Astrocyte of the cerebellum (primary cell): ENCODE data around the gene KLHL17.

Experiments
- DNase-seq: peaks from one replicate; pipeline ENCODE4 v3.0.0-alpha.2; 2011; ENCODE audit warnings: low read depth
- H3K4me3 ChIP-seq: 2 replicates; pipeline ENCODE4 v1.5.1; 2011; ENCODE audit warnings: mild to moderate bottlenecking, low read depth, low read length, moderate library complexity
- CTCF ChIP-seq: IDR thresholded peaks from 2 replicates; pipeline ENCODE4 v1.5.1; 2012; ENCODE audit warnings: low read length, low read depth, moderate library complexity, mild to moderate bottlenecking; ENCODE audit errors: missing control alignments
- in situ Hi-C: cut with HindIII; loops from 2 replicates; pipeline ENCODE4 v1.10.0; 2017; ENCODE audit warnings: low sequenced_read_pairs

KLHL17 gene

DNA sequence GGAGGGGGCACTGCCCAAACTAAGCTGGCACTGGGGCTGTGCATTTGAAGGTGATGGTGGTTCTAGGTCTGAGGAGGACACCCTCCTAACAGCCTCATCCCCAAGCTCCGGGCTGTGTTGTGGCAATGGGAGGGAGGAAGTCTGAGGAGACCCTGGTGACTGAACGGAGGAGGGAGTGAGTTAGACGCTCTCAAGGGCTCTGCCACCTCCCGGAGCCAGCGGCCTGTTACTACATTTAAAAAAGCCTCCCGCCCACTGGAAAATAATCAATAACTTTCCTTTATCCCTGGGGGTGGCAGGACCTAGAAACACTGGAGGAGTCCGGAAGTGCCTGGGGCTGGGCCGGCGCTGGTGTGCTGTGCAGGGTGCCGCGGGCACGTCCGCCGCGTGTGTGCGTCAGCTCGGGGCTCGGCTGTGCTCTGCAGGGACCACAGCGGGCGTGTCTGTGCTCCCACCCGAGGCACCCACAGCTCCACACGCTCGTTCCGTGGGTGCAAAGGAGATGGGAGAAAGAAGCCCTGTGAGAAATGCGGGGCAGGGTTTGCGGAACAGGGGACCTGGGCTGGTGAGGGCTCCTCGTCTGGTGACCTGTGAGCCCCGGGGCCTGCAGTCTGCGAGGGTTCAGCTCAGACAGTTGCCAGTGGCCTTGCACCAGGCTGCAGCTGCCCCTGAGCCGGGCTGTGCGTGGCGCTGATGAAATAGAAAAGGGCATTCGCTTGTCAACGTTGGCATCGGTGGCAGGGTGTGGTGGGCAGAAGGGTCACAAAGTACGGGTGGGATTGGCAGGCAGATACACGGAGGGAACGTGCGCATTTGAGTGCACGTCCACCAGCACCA, 31.3 kb upstream of the KLHL17 start:
- no peak for DNase-seq
- in situ Hi-C loops: no loop called here
- no peak overlapping the region for H3K4me3 ChIP-seq
- TF ChIP-seq CTCF: no peak

DNA sequence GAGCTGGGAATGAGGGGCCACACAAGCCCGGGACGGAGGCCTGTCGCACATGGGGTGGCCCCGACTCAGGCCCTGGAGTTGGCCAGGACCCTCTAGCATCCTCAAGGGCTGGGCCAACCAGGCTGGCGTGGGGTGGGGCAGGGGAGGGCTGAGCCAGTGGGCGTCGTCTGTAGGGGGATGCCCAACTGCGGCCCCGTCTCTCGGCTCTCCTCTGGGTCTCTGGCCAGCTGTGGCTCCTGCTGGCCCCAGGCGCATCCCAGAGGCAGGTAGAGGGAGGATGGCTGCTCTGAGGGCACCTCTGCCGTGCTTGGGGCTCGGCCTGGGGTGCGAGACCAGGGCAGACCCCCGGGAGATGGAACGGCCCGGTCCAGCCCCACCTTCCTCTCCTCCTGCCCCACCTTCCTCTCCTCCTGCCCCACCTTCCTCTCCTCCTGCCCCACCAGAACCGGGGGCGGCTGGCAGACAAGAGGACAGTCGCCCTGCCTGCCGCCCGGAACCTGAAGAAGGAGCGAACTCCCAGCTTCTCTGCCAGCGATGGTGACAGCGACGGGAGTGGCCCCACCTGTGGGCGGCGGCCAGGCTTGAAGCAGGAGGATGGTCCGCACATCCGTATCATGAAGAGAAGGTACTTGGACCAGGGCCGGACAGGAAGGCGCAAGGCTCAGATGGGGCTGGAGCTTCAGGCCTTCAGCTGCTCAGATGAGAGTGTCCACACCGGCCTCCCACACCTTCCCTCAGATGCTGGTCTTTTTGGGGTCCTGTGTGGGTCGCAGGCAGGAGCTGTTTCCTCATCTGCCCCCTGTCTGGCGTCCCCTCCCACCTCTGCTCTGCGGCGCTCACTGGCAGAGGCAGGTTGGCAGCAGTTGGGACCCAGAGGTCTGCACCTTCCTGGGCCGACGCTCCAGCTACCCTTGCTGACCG, 30.4 kb upstream of the KLHL17 start:
- in situ Hi-C loops: no loop called here
- DNase-seq: no peak
- no peak for TF ChIP-seq CTCF
- H3K4me3 ChIP-seq: no peak overlapping the region

DNA sequence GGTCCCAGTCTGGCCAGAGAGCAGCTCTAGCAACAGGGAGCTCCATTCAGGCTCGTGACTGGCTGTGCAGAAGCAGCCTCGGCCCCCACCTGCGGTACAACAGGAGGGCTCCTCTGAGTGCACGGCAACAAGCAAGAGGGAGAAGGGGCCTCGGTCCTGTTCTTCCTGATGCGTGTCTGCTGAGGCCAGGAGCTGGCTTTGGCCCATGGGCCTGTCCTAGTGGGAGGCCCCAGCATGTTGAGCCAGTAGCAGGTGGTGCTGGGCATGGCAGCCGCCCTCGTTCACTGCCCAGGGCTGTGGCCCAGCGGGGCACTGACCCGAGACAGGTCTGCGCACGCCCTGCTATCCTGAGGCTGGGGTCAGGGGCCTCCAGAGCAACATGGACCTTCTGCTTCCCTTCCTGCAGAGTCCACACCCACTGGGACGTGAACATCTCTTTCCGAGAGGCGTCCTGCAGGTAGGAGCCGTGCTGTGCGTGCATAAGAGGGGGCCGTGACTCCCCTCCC, 29.7 kb upstream of the KLHL17 start:
- in situ Hi-C loops: no loop called here
- no peak overlapping the region for H3K4me3 ChIP-seq
- TF ChIP-seq CTCF: no peak
- DNase-seq: no peak

DNA sequence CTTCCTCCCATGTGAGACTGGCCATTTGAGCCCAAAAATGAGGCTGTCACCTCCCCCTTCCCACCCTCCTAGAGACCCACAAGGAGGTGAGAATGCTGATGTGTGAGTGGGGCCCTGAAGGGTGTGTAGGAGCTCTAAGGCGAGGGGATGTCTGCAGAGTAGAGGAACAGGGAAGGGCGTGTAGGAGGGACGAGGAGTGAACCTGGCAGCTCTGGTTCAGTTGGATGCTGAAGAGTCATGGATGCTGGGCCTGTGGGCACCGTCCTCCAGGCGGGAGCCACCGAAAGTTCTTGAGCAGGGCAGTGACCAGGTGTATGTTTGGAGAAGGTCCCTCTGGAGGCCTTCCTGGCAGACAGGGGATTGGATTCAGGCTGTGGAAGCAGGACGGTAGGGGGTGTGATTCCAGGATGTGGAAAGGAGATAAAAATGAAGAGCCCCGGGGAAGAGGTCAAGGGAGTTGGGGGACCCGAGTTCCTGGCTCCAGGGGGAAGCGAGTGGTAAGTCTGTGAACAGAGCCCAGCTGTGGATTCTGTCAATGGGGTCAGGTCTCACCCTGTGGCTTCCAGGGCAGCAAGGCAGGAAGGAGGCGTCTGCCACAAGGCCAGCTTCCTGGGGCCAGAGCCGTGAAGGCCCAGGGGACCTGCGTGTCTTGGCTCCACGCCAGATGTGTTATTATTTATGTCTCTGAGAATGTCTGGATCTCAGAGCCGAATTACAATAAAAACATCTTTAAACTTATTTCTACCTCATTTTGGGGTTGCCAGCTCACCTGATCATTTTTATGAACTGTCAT, 28.8 kb upstream of the KLHL17 start:
- TF ChIP-seq CTCF: no peak
- H3K4me3 ChIP-seq: no peak overlapping the region
- DNase-seq: no peak
- in situ Hi-C loops: no loop called here

DNA sequence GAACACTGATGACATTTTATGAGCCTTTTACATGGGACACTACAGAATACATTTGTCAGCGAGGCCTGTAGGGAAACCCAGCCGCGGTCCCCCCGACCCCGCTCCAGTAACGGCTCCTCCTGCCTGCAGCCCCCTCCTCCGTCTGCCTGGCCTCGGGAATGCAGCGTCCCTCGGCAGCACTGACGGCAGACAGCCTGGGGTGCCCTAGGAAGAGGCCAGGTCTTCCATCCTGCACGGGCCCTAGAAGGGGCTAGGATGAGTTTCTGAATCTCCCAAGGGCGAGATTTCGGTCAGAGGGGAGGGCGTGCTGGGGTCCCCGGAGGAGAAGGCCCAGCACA, 28.2 kb upstream of the KLHL17 start:
- no peak for TF ChIP-seq CTCF
- in situ Hi-C loops: no loop called here
- H3K4me3 ChIP-seq: no peak overlapping the region
- DNase-seq: no peak
